ENCODE measurements around the gene EFCAB6. TPM values are rescaled to one million over a fixed set of nuclear protein-coding genes. Genes with fewer than 3 reads are reported as not detected.

EFCAB6 gene
- total RNA-seq, 3 donors from 2014 or later: 3.0 to 9.8 (median 5.9) TPM

DNA sequence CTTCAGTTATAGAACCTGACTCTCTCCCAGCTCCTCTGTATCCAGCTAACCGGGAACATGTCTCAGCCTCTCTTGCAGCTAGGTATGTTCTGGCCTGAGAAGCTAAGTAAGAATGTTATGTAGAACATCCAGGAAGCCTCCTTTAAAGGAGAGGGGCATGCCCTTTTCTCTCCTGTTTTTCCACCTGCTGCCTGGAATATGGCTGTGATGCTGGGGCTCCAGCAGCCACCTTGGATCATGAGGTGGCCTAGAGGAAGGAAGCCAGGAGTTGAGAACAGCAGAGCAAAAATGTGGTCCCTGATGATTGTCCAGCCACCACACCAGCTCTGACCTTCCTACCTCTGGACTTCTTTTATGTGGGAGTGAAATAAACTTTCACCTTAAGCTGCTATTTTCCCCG, 282.6 kb downstream of the EFCAB6 start:
- no peaks in the 10 kb centered on the region for H3K4me1 ChIP-seq
- no peaks in the 10 kb centered on the region for H3K36me3 ChIP-seq
- no peak for DNase-seq (ENCODE audit: low spot score in 2 of 2)
- intact Hi-C loops (cut with DNase I; ENCODE audit: low total_unique reads): no loop called here
- TF ChIP-seq POLR2AphosphoS5 (IDR thresholded peaks at IDR 0.05) (no peak), POLR2A (IDR thresholded peaks at IDR 0.05) (no peak)
- TF ChIP-seq, protein P1, sequence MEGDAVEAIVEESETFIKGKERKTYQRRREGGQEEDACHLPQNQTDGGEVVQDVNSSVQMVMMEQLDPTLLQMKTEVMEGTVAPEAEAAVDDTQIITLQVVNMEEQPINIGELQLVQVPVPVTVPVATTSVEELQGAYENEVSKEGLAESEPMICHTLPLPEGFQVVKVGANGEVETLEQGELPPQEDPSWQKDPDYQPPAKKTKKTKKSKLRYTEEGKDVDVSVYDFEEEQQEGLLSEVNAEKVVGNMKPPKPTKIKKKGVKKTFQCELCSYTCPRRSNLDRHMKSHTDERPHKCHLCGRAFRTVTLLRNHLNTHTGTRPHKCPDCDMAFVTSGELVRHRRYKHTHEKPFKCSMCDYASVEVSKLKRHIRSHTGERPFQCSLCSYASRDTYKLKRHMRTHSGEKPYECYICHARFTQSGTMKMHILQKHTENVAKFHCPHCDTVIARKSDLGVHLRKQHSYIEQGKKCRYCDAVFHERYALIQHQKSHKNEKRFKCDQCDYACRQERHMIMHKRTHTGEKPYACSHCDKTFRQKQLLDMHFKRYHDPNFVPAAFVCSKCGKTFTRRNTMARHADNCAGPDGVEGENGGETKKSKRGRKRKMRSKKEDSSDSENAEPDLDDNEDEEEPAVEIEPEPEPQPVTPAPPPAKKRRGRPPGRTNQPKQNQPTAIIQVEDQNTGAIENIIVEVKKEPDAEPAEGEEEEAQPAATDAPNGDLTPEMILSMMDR (IDR thresholded peaks at IDR 0.05): no peak
- no peaks in the 10 kb centered on the region for H3K9me3 ChIP-seq
- H3K27ac ChIP-seq: no peak overlapping the region
- no peaks in the 10 kb centered on the region for H3K27me3 ChIP-seq
- no peak overlapping the region for H3K4me3 ChIP-seq

DNA sequence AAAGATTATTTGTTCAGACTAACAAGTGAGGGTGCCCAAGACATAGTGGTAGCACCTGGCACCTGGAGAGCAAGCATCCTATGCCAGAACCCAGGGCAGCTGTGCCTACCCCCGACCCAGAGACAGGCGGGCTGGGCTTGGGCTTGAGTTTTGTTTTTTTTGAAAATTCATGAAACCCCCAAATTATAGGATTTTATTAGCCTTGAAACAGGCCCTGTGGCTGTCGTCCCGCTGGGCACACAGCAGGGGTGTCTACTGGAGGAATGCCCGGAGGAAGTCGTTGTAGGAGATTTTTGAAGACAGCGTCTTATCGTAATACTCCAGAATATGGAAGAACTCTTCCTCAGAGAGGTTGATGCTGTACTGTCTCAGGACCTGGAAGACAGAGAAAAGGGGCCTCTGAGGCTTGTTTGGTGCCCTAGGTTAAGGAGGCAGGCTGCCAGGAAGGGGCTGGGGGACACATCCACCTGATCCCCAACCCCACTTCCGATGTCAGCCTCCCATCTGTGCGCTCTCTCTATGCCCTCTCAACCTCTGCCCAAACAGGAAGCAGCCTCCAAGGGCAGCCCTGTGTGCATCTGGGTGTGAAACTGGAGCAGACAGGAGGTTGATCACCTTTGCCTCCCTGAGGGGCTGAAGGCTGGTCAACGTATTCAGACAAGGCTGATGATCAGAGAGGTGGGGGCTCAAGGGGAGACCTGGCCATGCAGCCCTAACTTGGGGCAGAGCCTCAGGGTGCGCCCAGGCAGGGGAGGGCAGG, 283.3 kb downstream of the EFCAB6 start:
- Histone ChIP-seq H3K27me3 (no peaks in the 10 kb centered on the region), H3K27ac (no peak overlapping the region), H3K4me3 (no peak overlapping the region), H3K4me1 (no peaks in the 10 kb centered on the region), H3K9me3 (no peaks in the 10 kb centered on the region), H3K36me3 (no peaks in the 10 kb centered on the region)
- intact Hi-C loops (cut with DNase I; ENCODE audit: low total_unique reads): no loop called here
- DNase-seq (ENCODE audit: low spot score in 2 of 2): no peak
- TF ChIP-seq POLR2AphosphoS5 (IDR thresholded peaks at IDR 0.05) (no peak), POLR2A (IDR thresholded peaks at IDR 0.05) (no peak)
- TF ChIP-seq, protein P1 (IDR thresholded peaks at IDR 0.05): no peak

DNA sequence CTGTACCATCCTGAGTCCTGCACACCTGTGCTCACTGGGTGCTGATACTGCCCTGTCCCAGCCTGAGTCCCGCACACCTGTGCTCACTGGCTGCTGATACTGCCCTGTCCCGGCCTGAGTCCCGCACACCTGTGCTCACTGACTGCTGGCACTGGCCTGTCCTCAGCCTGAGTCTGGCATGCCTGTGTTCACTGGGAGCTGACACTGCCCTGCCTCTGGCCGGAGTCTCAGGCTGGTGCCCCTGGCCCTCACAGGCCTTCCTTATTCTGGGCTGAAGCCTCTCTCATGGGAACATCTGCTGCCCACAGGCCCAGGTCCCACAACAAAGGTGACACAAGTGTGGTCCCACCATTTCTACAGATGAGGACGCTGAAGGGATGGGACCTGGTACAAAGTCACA, 285.2 kb downstream of the EFCAB6 start:
- H3K27ac ChIP-seq: no peak overlapping the region
- no peaks in the 10 kb centered on the region for H3K9me3 ChIP-seq
- no peaks in the 10 kb centered on the region for H3K4me1 ChIP-seq
- intact Hi-C loops (cut with DNase I; ENCODE audit: low total_unique reads): no loop called here
- no peaks in the 10 kb centered on the region for H3K27me3 ChIP-seq
- DNase-seq (ENCODE audit: low spot score in 2 of 2): no peak
- TF ChIP-seq, protein P1 (IDR thresholded peaks at IDR 0.05): no peak
- no peak for TF ChIP-seq POLR2A (IDR thresholded peaks at IDR 0.05)
- TF ChIP-seq POLR2AphosphoS5 (IDR thresholded peaks at IDR 0.05): no peak
- no peak overlapping the region for H3K4me3 ChIP-seq
- H3K36me3 ChIP-seq: no peaks in the 10 kb centered on the region

DNA sequence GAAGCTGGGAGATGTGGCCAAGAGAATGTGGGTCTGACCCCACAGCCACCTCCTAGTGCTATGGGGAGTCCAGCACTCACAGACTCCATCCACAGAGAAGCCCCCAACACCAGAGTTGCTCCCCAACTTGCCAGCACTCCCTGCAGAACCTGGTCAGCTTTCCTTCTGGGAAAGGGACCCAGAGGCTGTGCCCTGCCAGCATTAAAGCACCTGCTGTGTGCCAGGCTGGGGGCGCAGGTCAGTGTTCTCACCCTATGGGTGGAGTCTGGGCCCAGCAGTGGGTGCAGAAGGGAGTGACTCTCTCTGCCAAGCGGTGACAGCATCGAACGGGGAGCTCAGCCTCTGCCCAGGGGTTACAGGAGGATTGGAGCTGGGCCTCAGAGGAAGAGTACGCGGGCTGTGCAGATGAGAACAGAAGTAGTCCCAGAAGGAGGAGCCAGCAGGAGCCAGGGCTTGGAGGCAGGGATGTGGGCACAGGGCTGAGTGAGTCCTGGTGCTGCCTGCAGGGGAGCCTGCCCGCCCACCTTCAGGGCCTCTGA, 285.9 kb downstream of the EFCAB6 start:
- DNase-seq (ENCODE audit: low spot score in 2 of 2): no peak

DNA sequence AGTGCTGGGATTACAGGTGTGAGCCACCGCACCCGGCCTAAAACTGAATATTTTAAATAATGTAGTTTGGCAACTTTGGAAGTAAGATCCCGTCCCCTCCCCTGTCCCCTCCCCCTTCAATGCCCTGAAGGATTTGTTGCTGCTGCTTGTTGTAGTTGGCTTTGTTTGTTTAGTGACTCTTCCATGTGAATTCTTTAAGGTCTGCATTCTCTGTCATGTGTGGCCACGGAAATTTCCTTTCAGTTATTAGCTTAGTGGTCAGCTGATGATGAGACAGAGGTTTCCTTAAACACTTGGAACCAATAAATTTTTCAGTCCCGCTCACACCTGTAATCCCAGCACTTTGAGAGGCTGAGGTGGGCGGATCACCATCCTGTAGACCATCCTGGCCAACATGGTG, 290.4 kb downstream of the EFCAB6 start:
- Histone ChIP-seq H3K4me1 (no peaks in the 10 kb centered on the region), H3K4me3 (no peak overlapping the region), H3K27me3 (no peaks in the 10 kb centered on the region), H3K36me3 (no peaks in the 10 kb centered on the region), H3K9me3 (no peaks in the 10 kb centered on the region), H3K27ac (no peak overlapping the region)
- intact Hi-C loops (cut with DNase I; ENCODE audit: low total_unique reads): no loop called here
- no peak for TF ChIP-seq POLR2AphosphoS5 (IDR thresholded peaks at IDR 0.05)
- no peak for TF ChIP-seq POLR2A (IDR thresholded peaks at IDR 0.05)
- TF ChIP-seq, protein P1 (IDR thresholded peaks at IDR 0.05): no peak
- no peak for DNase-seq (ENCODE audit: low spot score in 2 of 2)

More for the DNA sequence above, 285.9 kb downstream of the EFCAB6 start:
- Histone ChIP-seq H3K4me3 (no peak overlapping the region), H3K27ac (no peak overlapping the region), H3K9me3 (no peaks in the 10 kb centered on the region), H3K4me1 (no peaks in the 10 kb centered on the region), H3K27me3 (no peaks in the 10 kb centered on the region), H3K36me3 (no peaks in the 10 kb centered on the region)
- intact Hi-C loops (cut with DNase I; ENCODE audit: low total_unique reads): no loop called here
- TF ChIP-seq, protein P1 (IDR thresholded peaks at IDR 0.05): no peak
- TF ChIP-seq POLR2AphosphoS5 (IDR thresholded peaks at IDR 0.05) (no peak), POLR2A (IDR thresholded peaks at IDR 0.05) (no peak)

All from breast epithelium (tissue), 4 donors.